H7 (cell line): ENCODE results near the gene C1QL4. TPM values are rescaled to one million over a fixed set of nuclear protein-coding genes. Genes with fewer than 3 reads are reported as not detected.
"Not testable (repeated sequence)": the region's sequence is repeated elsewhere in the genome, so short reads cannot be mapped to it uniquely, and the experiment has no call there.

Source experiments
- DNase-seq: peaks from one replicate; pipeline ENCODE4 v3.0.0; 2012
- H3K27me3 ChIP-seq: 2 replicates; pipeline ENCODE4 v1.6.0; 2011; ENCODE audit warnings: mild to moderate bottlenecking, low read length; ENCODE audit not compliant: control insufficient read depth, insufficient read depth
- H3K36me3 ChIP-seq: replicated peaks from 2 replicates; pipeline ENCODE4 v1.5.1; 2011; ENCODE audit warnings: low read length; ENCODE audit not compliant: control insufficient read depth, insufficient read depth
- H3K4me3 ChIP-seq: 2 replicates; pipeline ENCODE4 v1.5.1; 2011; ENCODE audit warnings: low read depth, mild to moderate bottlenecking, control low read depth, low read length, moderate library complexity; ENCODE audit not compliant: insufficient read depth
- total RNA-seq: library from RNA; depleted of rRNA; stranded (reverse); fragments of >200 nt; shearing (Covaris generic); gene quantifications from 2 replicates; pipeline ENCODE4 v1.2.3, GENCODE V29; 2014; rRNA removed

The C1QL4 gene
- total RNA-seq, 1 experiment from 2014 or later, result 1.1 TPM

DNA sequence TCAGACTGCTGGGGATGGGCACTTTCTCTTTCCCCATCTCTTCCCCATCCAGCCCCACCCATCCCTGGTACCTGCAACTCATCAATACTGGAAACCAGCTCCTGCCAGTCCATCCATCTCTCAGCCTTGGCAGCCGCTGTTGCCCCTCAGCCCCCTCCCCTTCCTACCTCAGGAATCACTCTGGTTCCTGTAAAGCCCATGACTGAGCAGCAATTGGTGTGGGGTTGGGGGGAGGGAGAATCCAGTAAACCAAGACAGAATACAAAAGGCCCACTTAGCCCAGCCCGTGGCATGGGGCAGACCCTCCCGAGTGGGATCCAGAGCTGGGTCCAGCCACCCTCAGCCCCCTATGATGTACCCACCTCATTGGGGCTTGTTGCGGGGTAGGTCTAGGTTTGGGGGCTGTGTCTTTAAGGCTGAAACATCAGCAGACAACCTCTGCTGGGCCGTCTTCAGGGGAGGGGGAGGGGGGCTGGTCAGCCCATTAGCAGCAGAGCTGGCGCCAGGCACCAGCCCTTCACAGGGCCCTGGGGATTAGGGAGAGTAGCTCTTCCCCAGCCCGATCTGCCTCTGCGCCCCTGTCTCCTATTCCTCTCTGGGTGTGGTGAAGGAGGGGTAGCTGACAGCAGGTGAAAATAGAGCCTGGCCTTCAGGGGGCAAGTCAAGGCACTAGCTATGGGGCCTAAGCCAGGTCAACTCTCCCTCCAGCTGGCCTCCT, 42.7 kb downstream of the C1QL4 start:
- H3K36me3 ChIP-seq, result no peaks in the 10 kb centered on the region
- DNase-seq, result peak; percentile 66
- peaks cover 69% of the 10 kb centered on the region for H3K27me3 ChIP-seq
- no peak overlapping the region for H3K4me3 ChIP-seq

- H3K36me3 ChIP-seq, result no peaks in the 10 kb centered on the region
- DNase-seq, result peak; percentile 70
- peaks cover 67% of the 10 kb centered on the region for H3K27me3 ChIP-seq
- H3K4me3 ChIP-seq, result peak overlapping the region; percentile 16; the same call in 1 of the 2 replicates
Measured at GRCh38 chr12:49293056-49293956, 43.7 kb downstream of the C1QL4 start.

- peaks cover 63% of the 10 kb centered on the region for H3K27me3 ChIP-seq
- H3K4me3 ChIP-seq, result no peak overlapping the region; the same call in 1 of the 2 replicates
- no peak for DNase-seq
- no peaks in the 10 kb centered on the region for H3K36me3 ChIP-seq
Measured at GRCh38 chr12:49292729-49293055, 44.3 kb downstream of the C1QL4 start.

- Histone ChIP-seq H3K27me3 (peaks cover 29% of the 10 kb centered on the region), H3K4me3 (no peak overlapping the region), H3K36me3 (no peaks in the 10 kb centered on the region)
- DNase-seq, result no peak
Measured at GRCh38 chr12:49288922-49289555, 47.9 kb downstream of the C1QL4 start.

GRCh38 chr12:49288412-49288853, 48.6 kb downstream of the C1QL4 start:
- DNase-seq, result peak; percentile 82

GRCh38 chr12:49287876-49288275, 49.1 kb downstream of the C1QL4 start:
- Histone ChIP-seq H3K36me3 (no peaks in the 10 kb centered on the region), H3K27me3 (peaks cover 17% of the 10 kb centered on the region), H3K4me3 (no peak overlapping the region)
- no peak for DNase-seq

More at GRCh38 chr12:49288412-49288853, 48.6 kb downstream of the C1QL4 start:
- peaks cover 23% of the 10 kb centered on the region for H3K27me3 ChIP-seq
- no peaks in the 10 kb centered on the region for H3K36me3 ChIP-seq
- H3K4me3 ChIP-seq, result no peak overlapping the region

- peaks cover 7% of the 10 kb centered on the region; the same call in 1 of the 2 replicates for H3K27me3 ChIP-seq
- no peak for DNase-seq
- H3K4me3 ChIP-seq, result no peak overlapping the region
- H3K36me3 ChIP-seq, result no peaks in the 10 kb centered on the region
Measured at GRCh38 chr12:49284672-49285071, 52.3 kb downstream of the C1QL4 start.

DNA sequence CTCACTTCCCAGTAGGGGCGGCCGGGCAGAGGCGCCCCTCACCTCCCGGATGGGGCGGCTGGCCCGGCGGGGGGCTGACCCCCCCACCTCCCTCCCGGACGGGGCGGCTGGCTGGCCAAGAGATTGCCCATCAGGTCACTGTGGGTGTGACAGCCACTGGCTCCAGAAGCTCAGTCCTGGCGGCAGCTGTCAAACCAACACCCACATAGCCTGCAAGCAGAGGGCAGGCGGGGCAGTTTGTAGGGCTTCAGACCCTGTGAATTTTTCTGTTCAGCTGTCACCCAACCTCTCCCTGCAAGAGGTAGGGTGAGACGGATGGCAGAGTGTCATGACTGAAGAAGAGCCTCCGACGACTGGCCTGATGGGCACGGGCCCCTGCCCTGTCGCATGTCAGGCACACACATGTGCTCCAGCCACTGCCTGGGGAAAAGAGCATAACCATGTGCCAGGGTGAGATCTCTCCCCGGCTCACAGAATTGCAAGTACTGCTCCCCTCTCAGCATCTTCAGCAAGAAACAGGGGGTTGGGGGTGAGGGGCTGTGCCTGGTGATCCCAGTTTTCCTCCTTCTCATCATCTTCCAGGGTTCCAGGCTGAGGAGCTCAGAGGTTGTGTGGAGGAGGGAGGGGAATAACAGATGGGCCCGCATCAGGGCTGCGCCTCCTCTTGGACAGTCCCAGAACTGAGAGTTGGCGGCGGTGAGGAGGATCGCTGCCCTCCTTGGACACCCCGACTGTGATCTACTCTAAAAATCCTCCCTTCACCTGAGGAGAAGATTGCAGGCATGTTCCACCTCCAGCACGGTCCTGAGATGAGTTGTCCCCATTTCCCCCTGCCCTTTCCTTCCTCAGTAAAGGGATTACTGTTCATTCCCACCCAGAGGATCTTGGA, 53.2 kb downstream of the C1QL4 start:
- DNase-seq, result peak; percentile 72
- no peak overlapping the region for H3K4me3 ChIP-seq

DNA sequence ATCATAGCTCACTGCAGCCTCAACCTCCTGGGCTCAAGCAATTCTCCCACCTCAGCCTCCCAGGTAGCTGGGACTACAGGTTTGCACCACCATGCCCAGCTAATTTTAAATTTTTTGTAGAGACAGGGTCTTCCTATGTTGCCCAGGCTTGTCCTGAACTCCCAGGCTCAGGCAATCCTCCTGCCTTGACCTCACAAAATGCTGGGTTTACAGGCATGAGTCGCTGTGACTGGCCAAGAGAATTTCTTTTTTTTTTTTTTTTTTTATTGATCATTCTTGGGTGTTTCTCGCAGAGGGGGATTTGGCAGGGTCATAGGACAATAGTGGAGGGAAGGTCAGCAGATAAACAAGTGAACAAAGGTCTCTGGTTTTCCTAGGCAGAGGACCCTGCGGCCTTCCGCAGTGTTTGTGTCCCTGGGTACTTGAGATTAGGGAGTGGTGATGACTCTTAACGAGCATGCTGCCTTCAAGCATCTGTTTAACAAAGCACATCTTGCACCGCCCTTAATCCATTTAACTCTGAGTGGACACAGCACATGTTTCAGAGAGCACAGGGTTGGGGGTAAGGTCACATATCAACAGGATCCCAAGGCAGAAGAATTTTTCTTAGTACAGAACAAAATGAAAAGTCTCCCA, 54.1 kb downstream of the C1QL4 start:
- H3K27me3 ChIP-seq, H3K36me3 ChIP-seq, H3K4me3 ChIP-seq, DNase-seq: not testable (repeated sequence)

More for the DNA sequence above, 53.2 kb downstream of the C1QL4 start:
- peaks cover 4% of the 10 kb centered on the region; the same call in 1 of the 2 replicates for H3K27me3 ChIP-seq
- no peaks in the 10 kb centered on the region for H3K36me3 ChIP-seq

Other genes starting within 250 kb of the C1QL4 start
- not detected in 2 replicates for gene DHH, start 242.4 kb downstream of the C1QL4 start, total RNA-seq
- gene LMBR1L, start 226.3 kb downstream of the C1QL4 start, total RNA-seq, result 63.0 and 75.6 TPM in 2 replicates
- gene TUBA1B, start 205.8 kb downstream of the C1QL4 start, total RNA-seq, result 3,556 and 4,028 TPM in 2 replicates
- gene TUBA1A, start 148.1 kb downstream of the C1QL4 start, total RNA-seq, result 268 and 321 TPM in 2 replicates
- 1,301 and 1,698 TPM in 2 replicates for gene TUBA1C, start 72.1 kb downstream of the C1QL4 start, total RNA-seq
- gene PRPH, start 42.0 kb downstream of the C1QL4 start, total RNA-seq, result 2.5 and 5.1 TPM in 2 replicates
- gene TROAP, start 13.9 kb downstream of the C1QL4 start, total RNA-seq, result 46.1 and 48.0 TPM in 2 replicates
- 0.15 and 0.35 TPM in 2 replicates for gene DNAJC22, start 9.7 kb upstream of the C1QL4 start, total RNA-seq
- 30.2 and 31.9 TPM in 2 replicates for gene SPATS2, start 30.3 kb upstream of the C1QL4 start, total RNA-seq
- gene KCNH3, start 201.8 kb upstream of the C1QL4 start, total RNA-seq, result 0.97 TPM in 1 of 2 replicates, not detected in the other
- gene MCRS1, start 231.0 kb upstream of the C1QL4 start, total RNA-seq, result 113 and 124 TPM in 2 replicates